H1 (cell line): ENCODE measurements around the gene GBF1. TPM values are rescaled to one million over a fixed set of nuclear protein-coding genes. Genes with fewer than 3 reads are reported as not detected.

ENCODE experiments used
- CTCF ChIA-PET: fragments of 300-600 bp; sonication (Branson Sonifier 250); formaldehyde crosslinking; loops from one replicate; lab custom pipeline; 2021; ENCODE audit not compliant: partially characterized antibody; lab: Charles Lee
- POLR2A ChIA-PET: fragments of 300-600 bp; sonication (Branson Sonifier 250); formaldehyde crosslinking; loops from one replicate; lab custom pipeline; 2021; ENCODE audit warnings: inconsistent platforms; ENCODE audit not compliant: partially characterized antibody; lab: Charles Lee
- DNase-seq, 2 experiments: peaks; one replicate each; pipeline versions ENCODE4 v3.0.0 to v3.0.0-alpha.2; 2010 to 2022; ENCODE audit warnings: low spot score in 2 of 2, low read depth in 1 of 2, mixed read lengths in 1 of 2
- FAIRE-seq: peaks from 2 replicates; lab custom pipeline; 2011; peaks lifted over from hg19 to GRCh38; lab: Jason Lieb, UNC
- H2AFZ ChIP-seq: 2 replicates; pipeline ENCODE4 v1.8.1; 2012; ENCODE audit warnings: low read length, inconsistent platforms
- H2AK5ac ChIP-seq: 2 replicates; pipeline ENCODE4 v1.6.1; 2013; ENCODE audit warnings: low read depth, low read length
- H2BK120ac ChIP-seq: replicated peaks from 2 replicates; pipeline ENCODE3; 2013; ENCODE audit warnings: low read depth, low read length, inconsistent platforms
- H2BK12ac ChIP-seq: 2 replicates; pipeline ENCODE4 v1.6.1; 2013; ENCODE audit warnings: low read depth, low read length
- H2BK15ac ChIP-seq: 2 replicates; pipeline ENCODE4 v1.6.1; 2013; ENCODE audit warnings: low read length
- H2BK20ac ChIP-seq: 2 replicates; pipeline ENCODE4 v1.6.1; 2013; ENCODE audit warnings: low read length
- H2BK5ac ChIP-seq: 2 replicates; pipeline ENCODE4 v1.6.1; 2013; ENCODE audit warnings: low read depth, low read length
- H3K14ac ChIP-seq: 2 replicates; pipeline ENCODE4 v1.6.1; 2013; ENCODE audit warnings: inconsistent platforms; ENCODE audit not compliant: insufficient read length
- H3K18ac ChIP-seq: 2 replicates; pipeline ENCODE4 v1.6.1; 2013; ENCODE audit warnings: low read length; ENCODE audit errors: extremely low read depth
- H3K23ac ChIP-seq: 2 replicates; pipeline ENCODE4 v1.6.1; 2013; ENCODE audit warnings: inconsistent platforms; ENCODE audit not compliant: insufficient read length
- H3K23me2 ChIP-seq: 2 replicates; pipeline ENCODE4 v1.6.1; 2013; ENCODE audit warnings: low read depth, low read length
- H3K27ac ChIP-seq: 2 replicates; pipeline ENCODE4 v1.6.1; 2011; ENCODE audit warnings: low read depth, low read length, inconsistent platforms
- H3K27me3 ChIP-seq, 4 experiments: replicated peaks in 1 of 4; 1 replicate in 1 of 4; 2 replicates in 3 of 4; pipeline versions ENCODE4 v1.6.1 to v1.8.1; 2011 to 2013; ENCODE audit warnings: low read length in 3 of 4, mild to moderate bottlenecking in 3 of 4, inconsistent platforms in 2 of 4, mixed read lengths in 2 of 4, moderate library complexity in 1 of 4; ENCODE audit not compliant: control insufficient read depth in 3 of 4, insufficient read depth in 3 of 4; ENCODE audit errors: extremely low read depth in 1 of 4
- H3K36me3 ChIP-seq, 4 experiments: 2 replicates each; pipeline versions ENCODE4 v1.6.1 to v1.8.1; 2011 to 2013; ENCODE audit warnings: mild to moderate bottlenecking in 4 of 4, low read length in 3 of 4, moderate library complexity in 2 of 4, control low read depth in 1 of 4, inconsistent platforms in 1 of 4; ENCODE audit not compliant: insufficient read depth in 4 of 4, control insufficient read depth in 2 of 4
- H3K4ac ChIP-seq: replicated peaks from 2 replicates; pipeline ENCODE3; 2013; ENCODE audit warnings: low read length, low read depth, mixed read lengths, inconsistent platforms; ENCODE audit not compliant: insufficient read length
- H3K4me1 ChIP-seq, 4 experiments: replicated peaks in 1 of 4; 1 replicate in 1 of 4; 2 replicates in 3 of 4; pipeline versions ENCODE4 v1.6.1 to v1.8.1; 2011 to 2013; ENCODE audit warnings: low read length in 3 of 4, inconsistent platforms in 2 of 4, mixed read lengths in 1 of 4; ENCODE audit not compliant: insufficient read depth in 4 of 4, control insufficient read depth in 3 of 4
- H3K4me2 ChIP-seq, 2 experiments: 2 replicates each; pipeline versions ENCODE4 v1.6.1 to v1.8.1; 2011 to 2013; ENCODE audit warnings: low read depth in 2 of 2, low read length in 2 of 2, control low read depth in 1 of 2, inconsistent platforms in 1 of 2, mild to moderate bottlenecking in 1 of 2; ENCODE audit not compliant: insufficient read depth in 1 of 2
- H3K4me3 ChIP-seq, 4 experiments: fragments of 200-600, 300-600 bp in 1 of 4; sonication (generic), shearing (Covaris generic), sonication (Bioruptor Twin) in 1 of 4; 2 replicates each; pipeline versions ENCODE4 v1.5.1 to v1.8.1; 2011 to 2016; ENCODE audit warnings: low read length in 4 of 4, low read depth in 3 of 4, control low read depth in 2 of 4, inconsistent platforms in 2 of 4, mild to moderate bottlenecking in 2 of 4, mixed read lengths in 1 of 4, moderate library complexity in 1 of 4; ENCODE audit not compliant: insufficient read depth in 2 of 4; ENCODE audit errors: extremely low read depth in 1 of 4
- H3K56ac ChIP-seq: replicated peaks from 2 replicates; pipeline ENCODE3; 2013; ENCODE audit warnings: low read depth, mild to moderate bottlenecking, mixed read lengths, low read length, inconsistent platforms; ENCODE audit not compliant: insufficient read length
- H3K79me1 ChIP-seq: 2 replicates; pipeline ENCODE4 v1.6.1; 2013; ENCODE audit warnings: low read depth, low read length, control low read depth
- H3K79me2 ChIP-seq, 2 experiments: 2 replicates each; pipeline versions ENCODE4 v1.6.1 to v1.8.1; 2012 to 2013; ENCODE audit warnings: low read length in 2 of 2, mild to moderate bottlenecking in 2 of 2, inconsistent platforms in 1 of 2; ENCODE audit not compliant: insufficient read depth in 2 of 2, control insufficient read depth in 1 of 2
- H3K9ac ChIP-seq, 4 experiments: replicated peaks in 1 of 4; 1 replicate in 1 of 4; 2 replicates in 3 of 4; pipeline versions ENCODE4 v1.6.1 to v1.8.1; 2011 to 2013; ENCODE audit warnings: low read depth in 3 of 4, low read length in 3 of 4, control low read depth in 2 of 4, mild to moderate bottlenecking in 2 of 4, moderate library complexity in 2 of 4, inconsistent platforms in 1 of 4; ENCODE audit errors: extremely low read depth in 1 of 4
- H3K9me3 ChIP-seq, 2 experiments: 2 replicates each; pipeline versions ENCODE4 v1.6.1 to v1.8.1; 2012 to 2013; ENCODE audit warnings: mild to moderate bottlenecking in 2 of 2, moderate library complexity in 2 of 2, control low read depth in 1 of 2, inconsistent platforms in 1 of 2, low read depth in 1 of 2, low read length in 1 of 2, mixed read lengths in 1 of 2; ENCODE audit not compliant: insufficient read depth in 2 of 2
- H4K20me1 ChIP-seq, 2 experiments: replicated peaks in 1 of 2; 2 replicates each; pipeline versions ENCODE3 to v1.8.1; 2011 to 2013; ENCODE audit warnings: inconsistent platforms in 2 of 2, low read length in 2 of 2, mild to moderate bottlenecking in 1 of 2; ENCODE audit not compliant: insufficient read depth in 2 of 2, control insufficient read depth in 1 of 2
- H4K5ac ChIP-seq: 2 replicates; pipeline ENCODE4 v1.6.1; 2013; ENCODE audit warnings: low read length, low read depth, mixed read lengths, inconsistent platforms; ENCODE audit not compliant: insufficient read length
- H4K8ac ChIP-seq: 2 replicates; pipeline ENCODE4 v1.8.0; 2013; ENCODE audit warnings: mild to moderate bottlenecking, moderate library complexity, low read length, inconsistent platforms; ENCODE audit not compliant: insufficient read depth; ENCODE audit errors: extremely low read depth
- H4K91ac ChIP-seq: replicated peaks from 2 replicates; pipeline ENCODE3; 2013; ENCODE audit warnings: low read length, mixed read lengths, inconsistent platforms; ENCODE audit not compliant: insufficient read length
- CBX8 ChIP-seq: fragments of 300-800, 300-1000 bp; sonication (generic); IDR thresholded peaks from 2 replicates; pipeline ENCODE4 v1.7.1; 2016; ENCODE audit warnings: low read depth, low read length, borderline replicate concordance
- CREB1 ChIP-seq: IDR thresholded peaks from 2 replicates; pipeline ENCODE4 v1.6.1; 2012; ENCODE audit warnings: inconsistent platforms
- EGR1 ChIP-seq: IDR thresholded peaks from 2 replicates; pipeline ENCODE4 v1.6.1; 2011; ENCODE audit warnings: low read depth, low read length, borderline replicate concordance
- HDAC2 ChIP-seq, 2 experiments: fragments of 300-600 bp in 1 of 2; sonication (generic) in 1 of 2; IDR thresholded peaks; 2 replicates each; pipeline ENCODE4 v1.6.1; 2011 to 2012; ENCODE audit warnings: low read depth in 2 of 2, low read length in 2 of 2, mild to moderate bottlenecking in 2 of 2, moderate library complexity in 2 of 2, borderline replicate concordance in 1 of 2, inconsistent platforms in 1 of 2
- PHF8 ChIP-seq: fragments of 200-600 bp; sonication (generic); conservative IDR thresholded peaks from 2 replicates; pipeline ENCODE4 v1.7.1; 2012; ENCODE audit warnings: low read depth, mild to moderate bottlenecking, inconsistent platforms, low read length, moderate library complexity
- POU5F1 ChIP-seq: IDR thresholded peaks from 2 replicates; pipeline ENCODE4 v1.6.1; 2011; ENCODE audit warnings: low read depth, mild to moderate bottlenecking, low read length, moderate library complexity
- RNF2 ChIP-seq: fragments of 200-900, 300-1000 bp; sonication (generic); IDR thresholded peaks from 2 replicates; pipeline ENCODE4 v1.7.1; 2016; ENCODE audit warnings: borderline replicate concordance, low read depth, mild to moderate bottlenecking, antibody characterized with exemption, low read length; ENCODE audit not compliant: poor library complexity, severe bottlenecking; ENCODE audit errors: missing control alignments
- SIRT6 ChIP-seq: IDR thresholded peaks from one replicate; pipeline ENCODE4 v1.7.1; 2012; ENCODE audit warnings: low read length, inconsistent platforms
- SIX5 ChIP-seq: IDR thresholded peaks from 2 replicates; pipeline ENCODE4 v1.6.1; 2011; ENCODE audit warnings: mild to moderate bottlenecking, low read depth, low read length
- SP4 ChIP-seq: IDR thresholded peaks from 2 replicates; pipeline ENCODE4 v1.6.1; 2012; ENCODE audit warnings: low read length, inconsistent platforms
- SUZ12 ChIP-seq: fragments of 200-600 bp; sonication (generic); IDR thresholded peaks from 2 replicates; pipeline ENCODE4 v1.6.1; 2012; ENCODE audit warnings: mild to moderate bottlenecking, inconsistent platforms, low read length, moderate library complexity, mixed read lengths
- WGBS, 2 experiments: shearing (Covaris generic) in 1 of 2; methylation state at CpG; one replicate each; pipeline versions ENCODE4 v1.1.6 to v1.1.7; 2013 to 2015; ENCODE audit warnings: low lambda C conversion rate in 2 of 2, mixed read lengths in 2 of 2, inconsistent platforms in 1 of 2, low coverage in 1 of 2, missing lambda C conversion rate in 1 of 2; ENCODE audit not compliant: insufficient replicate concordance in 2 of 2, insufficient coverage in 1 of 2, insufficient read length in 1 of 2; ENCODE audit errors: extremely low coverage in 1 of 2, missing lambda C conversion rate in 1 of 2; 5-methylcytosine and 5-hydroxymethylcytosine counted together
- polyA plus RNA-seq, 7 experiments: library from polyadenylated mRNA; depleted of rRNA in 3 of 7; stranded (reverse) in 5 of 7; unstranded in 2 of 7; fragments of >200 nt in 5 of 7; fragments of 200-250 nt in 2 of 7; gene quantifications; 1 replicate in 5 of 7; 2 replicates in 1 of 7; 4 replicates in 1 of 7; pipeline versions ENCODE4 v1.2.1 to v1.2.3, GENCODE V29; 2011 to 2013; ENCODE audit warnings: missing spikeins in 2 of 7, mixed read lengths in 2 of 7
- total RNA-seq: library from RNA; stranded (reverse); fragmentation: NEBNext Ultra II Directional; extraction: Animal tissue kit (Norgen Biotek cat#: 25700); gene quantifications from 2 replicates; pipeline ENCODE4 v1.2.1, GENCODE V29; 2021
- TF ChIP-seq, protein P1 (sequence below): IDR thresholded peaks from 2 replicates; pipeline ENCODE4 v1.6.1; 2011; ENCODE audit warnings: low read length, improper control_type of control experiment

Gene GBF1
- total and polyA plus RNA-seq, 2 of the 8 experiments (the other 6 are each of a cell fraction or from before 2014, with no cell fraction given), result 11.0 to 25.5 TPM

- CTCF ChIA-PET, result interaction anchor here (0.6 to 9.5 kb wide), 30 partner anchors 8 to 251 kb away, joined by 3 to 78 read pairs (median 5); partner anchors contain the start of genes C10orf95 and CUEDC2
- no peak overlapping the region for H3K27ac ChIP-seq
- H3K9ac ChIP-seq, result no peak overlapping the region
- peaks cover 0 to 16% (median 6%) of the 10 kb centered on the region in 4 experiments; a peak in 4 of 7 replicates for H3K4me1 ChIP-seq
- H2AFZ ChIP-seq, result no peak overlapping the region
- WGBS, 2 experiments, result 96% methylated on average over 13 of the region's 13 CpGs; no CpG with 5 or more reads in 1 of the 2 experiments
- no peak overlapping the region for H2BK5ac ChIP-seq
- H2BK20ac ChIP-seq, result 0 out of 2 replicates have a peak overlapping the region, but pooled peaks have one; percentile 32
- no peaks in the 10 kb centered on the region for H3K79me2 ChIP-seq
- no peak overlapping the region for H3K4ac ChIP-seq
- H4K20me1 ChIP-seq, result peaks cover 5 to 9% of the 10 kb centered on the region in 2 experiments
- DNase-seq (no peak), FAIRE-seq (no peak)
- no peak overlapping the region for H2BK12ac ChIP-seq
- H3K27me3 ChIP-seq, result no peaks in the 10 kb centered on the region
- H3K23me2 ChIP-seq, result peaks cover 27% of the 10 kb centered on the region
- no peak overlapping the region for H3K4me3 ChIP-seq
- no peak overlapping the region for H3K14ac ChIP-seq
- no peak overlapping the region for H2BK15ac ChIP-seq
- no peak overlapping the region for H4K91ac ChIP-seq
- H4K8ac ChIP-seq, result no peak overlapping the region
- H3K9me3 ChIP-seq, result no peaks in the 10 kb centered on the region
- H4K5ac ChIP-seq, result no peak overlapping the region
- no peak overlapping the region for H3K56ac ChIP-seq
- H2BK120ac ChIP-seq, result no peak overlapping the region
- no peak overlapping the region for H3K4me2 ChIP-seq
- no peak overlapping the region for H2AK5ac ChIP-seq
- no peaks in the 10 kb centered on the region for H3K79me1 ChIP-seq
- 0 out of 8 replicates have a peak, but pooled peaks cover 0 to 3% (median 0%) of the 10 kb centered on the region in 4 experiments for H3K36me3 ChIP-seq
- POLR2A ChIA-PET, result interaction anchor here (1.6 to 7.9 kb wide), 8 partner anchors 7 to 39 kb away, joined by 3 to 56 read pairs (median 40); partner anchors contain the start of genes C10orf95 and CUEDC2
- H3K23ac ChIP-seq, result no peak overlapping the region
- no peak overlapping the region for H3K18ac ChIP-seq
- TF ChIP-seq SIX5 (no peak), EGR1 (no peak), SIRT6 (no peak), PHF8 (no peak), SUZ12 (no peak), RNF2 (no peak), CBX8 (no peak), CREB1 (no peak), SP4 (no peak), POU5F1 (no peak), HDAC2 (IDR thresholded peaks at IDR 0.05; ENCODE audit: borderline replicate concordance in 1 of 2, low read depth in 2 of 2, low read length in 2 of 2) (no peak)
- TF ChIP-seq, protein P1, sequence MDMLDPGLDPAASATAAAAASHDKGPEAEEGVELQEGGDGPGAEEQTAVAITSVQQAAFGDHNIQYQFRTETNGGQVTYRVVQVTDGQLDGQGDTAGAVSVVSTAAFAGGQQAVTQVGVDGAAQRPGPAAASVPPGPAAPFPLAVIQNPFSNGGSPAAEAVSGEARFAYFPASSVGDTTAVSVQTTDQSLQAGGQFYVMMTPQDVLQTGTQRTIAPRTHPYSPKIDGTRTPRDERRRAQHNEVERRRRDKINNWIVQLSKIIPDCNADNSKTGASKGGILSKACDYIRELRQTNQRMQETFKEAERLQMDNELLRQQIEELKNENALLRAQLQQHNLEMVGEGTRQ, result no peak
These were observed 178.1 kb downstream of the GBF1 start for GRCh38 chr10:102423372-102423968.
